A549 (cell line): ENCODE measurements around the gene SPOP. TPM values are rescaled to one million over a fixed set of nuclear protein-coding genes. Genes with fewer than 3 reads are reported as not detected.

Source experiments
- ATAC-seq, 2 experiments: fragments of 200-7000 bp in 1 of 2; fragments of >200 bp in 1 of 2; cut with Nextera tagmentation in 1 of 2; cut with Tn5 transposase in 1 of 2; 3 replicates each; pipeline versions ENCODE4 v1.8.0 to v1.9.1; 2018 to 2020; ENCODE audit warnings: mild to moderate bottlenecking in 1 of 2, moderate library complexity in 1 of 2
- CTCF ChIA-PET: fragments of 300-600 bp; sonication (Branson Sonifier 250); formaldehyde crosslinking; extraction: SDS; loops from one replicate; lab custom pipeline; 2021; ENCODE audit warnings: antibody characterized with exemption, inconsistent platforms; lab: Yijun Ruan, JAX
- POLR2A ChIA-PET: fragments of 350-600 bp; formaldehyde crosslinking; extraction: SDS; loops from one replicate; lab custom pipeline; 2021; ENCODE audit warnings: antibody characterized with exemption, inconsistent platforms; lab: Yijun Ruan, JAX
- DNase-seq, 2 experiments: peaks; one replicate each; pipeline versions ENCODE4 v3.0.0 to v3.0.0-alpha.2; 2011 to 2016; ENCODE audit warnings: low read depth in 1 of 2, low spot score in 1 of 2
- FAIRE-seq: peaks from 2 replicates; lab custom pipeline; 2011; peaks lifted over from hg19 to GRCh38; lab: Jason Lieb, UNC
- H3K27ac ChIP-seq, 2 experiments: fragments of >200 bp; sonication (Bioruptor Twin); formaldehyde crosslinking; 3 replicates each; pipeline ENCODE4 v1.5.1; 2016 to 2017
- H3K4me1 ChIP-seq: fragments of >200 bp; sonication (Bioruptor Twin); formaldehyde crosslinking; 3 replicates; pipeline ENCODE4 v1.6.1; 2016
- H3K4me2 ChIP-seq: fragments of >200 bp; sonication (Bioruptor Twin); formaldehyde crosslinking; 3 replicates; pipeline ENCODE4 v1.6.1; 2016
- H3K4me3 ChIP-seq: fragments of >200 bp; sonication (Bioruptor Twin); formaldehyde crosslinking; 3 replicates; pipeline ENCODE4 v1.5.1; 2016
- H3K9me3 ChIP-seq: fragments of >200 bp; sonication (Bioruptor Twin); formaldehyde crosslinking; 3 replicates; pipeline ENCODE4 v1.6.1; 2016
- ATOH8 ChIP-seq: fragments of 250-450 bp; sonication (Bioruptor Pico); IDR thresholded peaks from 2 replicates; pipeline ENCODE4 v1.5.0; 2020; ENCODE audit warnings: low read depth, mild to moderate bottlenecking, moderate library complexity
- CEBPB ChIP-seq, 2 experiments: fragments of >200 bp in 1 of 2; sonication (Bioruptor Twin) in 1 of 2; formaldehyde crosslinking in 1 of 2; IDR thresholded peaks; 2 replicates each; pipeline ENCODE4 v1.6.1; 2012 to 2016
- CHD4 ChIP-seq: fragments of 200-600 bp; sonication (generic); IDR thresholded peaks from 2 replicates; pipeline ENCODE4 v1.6.1; 2016; ENCODE audit warnings: antibody characterized with exemption, mild to moderate bottlenecking, borderline replicate concordance
- EHF ChIP-seq: fragments of 250-450 bp; sonication (Bioruptor Pico); IDR thresholded peaks from 2 replicates; pipeline ENCODE4 v1.5.0; 2020; ENCODE audit warnings: mild to moderate bottlenecking
- EP300 ChIP-seq, 2 experiments: fragments of >200 bp; sonication (Bioruptor Twin); formaldehyde crosslinking; IDR thresholded peaks; 2 replicates in 1 of 2; 3 replicates in 1 of 2; pipeline ENCODE4 v1.6.1; 2016 to 2017
- ESRRA ChIP-seq: fragments of 150-350 bp; IDR thresholded peaks from 2 replicates; pipeline ENCODE4 v1.6.1; 2014; ENCODE audit warnings: mild to moderate bottlenecking, low read length, borderline replicate concordance
- FOXS1 ChIP-seq: fragments of 250-450 bp; sonication (Bioruptor Pico); IDR thresholded peaks from 2 replicates; pipeline ENCODE4 v1.5.0; 2020; ENCODE audit warnings: mild to moderate bottlenecking, moderate library complexity
- HOXB13 ChIP-seq: fragments of 250-450 bp; sonication (Bioruptor Pico); IDR thresholded peaks from 2 replicates; pipeline ENCODE4 v1.5.0; 2020; ENCODE audit warnings: low read depth, mild to moderate bottlenecking, moderate library complexity
- JUNB ChIP-seq: fragments of >200 bp; sonication (Bioruptor Twin); formaldehyde crosslinking; IDR thresholded peaks from 2 replicates; pipeline ENCODE4 v1.6.1; 2016
- MAX ChIP-seq: IDR thresholded peaks from 2 replicates; pipeline ENCODE4 v1.6.1; 2012
- MYC ChIP-seq: IDR thresholded peaks from 2 replicates; pipeline ENCODE4 v1.6.1; 2012; ENCODE audit warnings: mild to moderate bottlenecking, inconsistent platforms, low read length, improper control_type of control experiment, borderline replicate concordance
- NFE2L2 ChIP-seq: fragments of 150-350 bp; conservative IDR thresholded peaks from 2 replicates; pipeline ENCODE4 v1.6.1; 2014; ENCODE audit warnings: low read length
- RCOR1 ChIP-seq: fragments of 150-350 bp; IDR thresholded peaks from 2 replicates; pipeline ENCODE4 v1.6.1; 2014; ENCODE audit warnings: antibody characterized with exemption, low read length, low read depth
- RNF2 ChIP-seq: fragments of 200-600 bp; sonication (generic); IDR thresholded peaks from 2 replicates; pipeline ENCODE4 v1.6.1; 2016; ENCODE audit warnings: low read depth, mild to moderate bottlenecking, antibody characterized with exemption, moderate library complexity, borderline replicate concordance
- SREBF2 ChIP-seq: fragments of 450-650 bp; IDR thresholded peaks from 2 replicates; pipeline ENCODE4 v1.6.1; 2014; ENCODE audit warnings: mild to moderate bottlenecking, moderate library complexity
- TFCP2L1 ChIP-seq: fragments of 250-450 bp; sonication (Bioruptor Pico); IDR thresholded peaks from 2 replicates; pipeline ENCODE4 v1.5.0; 2021; ENCODE audit warnings: mild to moderate bottlenecking
- TP53 ChIP-seq: fragments of 250-450 bp; sonication (Bioruptor Pico); IDR thresholded peaks from 2 replicates; pipeline ENCODE4 v1.5.0; 2021; ENCODE audit warnings: mild to moderate bottlenecking, moderate library complexity
- ZC3H11A ChIP-seq: fragments of 450-650 bp; IDR thresholded peaks from 2 replicates; pipeline ENCODE4 v1.6.1; 2014; ENCODE audit warnings: antibody characterized with exemption, mild to moderate bottlenecking
- ZNF302 ChIP-seq: fragments of 250-450 bp; sonication (Bioruptor Pico); IDR thresholded peaks from 2 replicates; pipeline ENCODE4 v1.9.0; 2021; ENCODE audit warnings: inconsistent platforms, mild to moderate bottlenecking, moderate library complexity
- ZSCAN20 ChIP-seq: fragments of 250-450 bp; sonication (Bioruptor Pico); IDR thresholded peaks from 2 replicates; pipeline ENCODE4 v1.8.0; 2022; ENCODE audit warnings: mild to moderate bottlenecking, moderate library complexity
- WGBS: methylation state at CpG from one replicate; pipeline ENCODE4 v1.1.6; 2017; ENCODE audit errors: missing lambda C conversion rate; 5-methylcytosine and 5-hydroxymethylcytosine counted together
- polyA plus RNA-seq, 4 experiments: library from polyadenylated mRNA; depleted of rRNA in 3 of 4; stranded (reverse); fragments of >200 nt; fragmentation: RNase III in 1 of 4; extraction: RNeasy Plus Mini Kit Qiagen cat#74134 plus additional on column Dnase treatment in 1 of 4; gene quantifications; 2 replicates in 3 of 4; 3 replicates in 1 of 4; pipeline ENCODE4 v1.2.3, GENCODE V29; 2011 to 2017
- TF ChIP-seq, protein P1 (sequence below): fragments of 450-650 bp; IDR thresholded peaks from 2 replicates; pipeline ENCODE4 v1.6.1; 2014; ENCODE audit warnings: antibody characterized with exemption
- TF ChIP-seq, protein P2 (sequence below): fragments of >200 bp; sonication (Bioruptor Twin); formaldehyde crosslinking; IDR thresholded peaks from 3 replicates; pipeline ENCODE4 v1.5.1; 2016

The SPOP gene
- polyA plus RNA-seq, 2 of the 4 experiments (the other 2 are of a cell fraction), result 49.5 to 57.2 TPM

GRCh38 chr17:49692751-49693150 lies 14.9 kb upstream of the SPOP start:
- no peak for ATAC-seq
- no peak overlapping the region for H3K4me2 ChIP-seq
- 0 out of 3 replicates have a peak, but pooled peaks cover 4% of the 10 kb centered on the region for H3K4me1 ChIP-seq
- no peak for FAIRE-seq
- no peaks in the 10 kb centered on the region for H3K9me3 ChIP-seq
- POLR2A ChIA-PET, result no interaction called here
- TF ChIP-seq MYC, result no peak
- TF ChIP-seq TFCP2L1, result no peak
- TF ChIP-seq, all 56 proteins: peak for 0
- no peak for DNase-seq
- H3K27ac ChIP-seq, result no peak overlapping the region
- H3K4me3 ChIP-seq, result no peak overlapping the region
- CTCF ChIA-PET, result interaction anchor here (0.6 to 49.7 kb wide), 4 partner anchors 26 to 313 kb away, joined by 3 to 2008 read pairs (median 288); partner anchors contain the start of genes DLX3, NXPH3 and SLC35B1
- WGBS, result 70% methylated on average over 4 of the region's 4 CpGs

- Histone ChIP-seq H3K4me3 (no peak overlapping the region), H3K9me3 (no peaks in the 10 kb centered on the region), H3K4me1 (0 out of 3 replicates have a peak, but pooled peaks cover 4% of the 10 kb centered on the region), H3K4me2 (no peak overlapping the region), H3K27ac (no peak overlapping the region)
- CTCF ChIA-PET, result interaction anchor here (1.0 to 49.7 kb wide), 5 partner anchors 8 to 306 kb away, joined by 3 to 2008 read pairs (median 4); partner anchors contain the start of genes NXPH3 and SLC35B1
- 69% methylated on average over 8 of the region's 8 CpGs for WGBS
- DNase-seq, result no peak
- no peak for FAIRE-seq
- no peak; a peak in 1 of 6 replicates for ATAC-seq
- POLR2A ChIA-PET, result no interaction called here
- TF ChIP-seq ZNF302 (CRISPR knock-in tag) (no peak), TP53 (CRISPR knock-in tag) (no peak), NFE2L2 (no peak), FOXS1 (no peak), RNF2 (no peak), EP300 (IDR thresholded peaks at IDR 0.05) (no peak), CHD4 (no peak), HOXB13 (CRISPR knock-in tag) (no peak), ZC3H11A (no peak), CEBPB (IDR thresholded peaks at IDR 0.05) (no peak), ATOH8 (CRISPR knock-in tag) (no peak), EHF (no peak), RCOR1 (no peak), JUNB (no peak), ZSCAN20 (no peak)
- TF ChIP-seq, protein P1, sequence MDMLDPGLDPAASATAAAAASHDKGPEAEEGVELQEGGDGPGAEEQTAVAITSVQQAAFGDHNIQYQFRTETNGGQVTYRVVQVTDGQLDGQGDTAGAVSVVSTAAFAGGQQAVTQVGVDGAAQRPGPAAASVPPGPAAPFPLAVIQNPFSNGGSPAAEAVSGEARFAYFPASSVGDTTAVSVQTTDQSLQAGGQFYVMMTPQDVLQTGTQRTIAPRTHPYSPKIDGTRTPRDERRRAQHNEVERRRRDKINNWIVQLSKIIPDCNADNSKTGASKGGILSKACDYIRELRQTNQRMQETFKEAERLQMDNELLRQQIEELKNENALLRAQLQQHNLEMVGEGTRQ, result no peak
- TF ChIP-seq, protein P2, sequence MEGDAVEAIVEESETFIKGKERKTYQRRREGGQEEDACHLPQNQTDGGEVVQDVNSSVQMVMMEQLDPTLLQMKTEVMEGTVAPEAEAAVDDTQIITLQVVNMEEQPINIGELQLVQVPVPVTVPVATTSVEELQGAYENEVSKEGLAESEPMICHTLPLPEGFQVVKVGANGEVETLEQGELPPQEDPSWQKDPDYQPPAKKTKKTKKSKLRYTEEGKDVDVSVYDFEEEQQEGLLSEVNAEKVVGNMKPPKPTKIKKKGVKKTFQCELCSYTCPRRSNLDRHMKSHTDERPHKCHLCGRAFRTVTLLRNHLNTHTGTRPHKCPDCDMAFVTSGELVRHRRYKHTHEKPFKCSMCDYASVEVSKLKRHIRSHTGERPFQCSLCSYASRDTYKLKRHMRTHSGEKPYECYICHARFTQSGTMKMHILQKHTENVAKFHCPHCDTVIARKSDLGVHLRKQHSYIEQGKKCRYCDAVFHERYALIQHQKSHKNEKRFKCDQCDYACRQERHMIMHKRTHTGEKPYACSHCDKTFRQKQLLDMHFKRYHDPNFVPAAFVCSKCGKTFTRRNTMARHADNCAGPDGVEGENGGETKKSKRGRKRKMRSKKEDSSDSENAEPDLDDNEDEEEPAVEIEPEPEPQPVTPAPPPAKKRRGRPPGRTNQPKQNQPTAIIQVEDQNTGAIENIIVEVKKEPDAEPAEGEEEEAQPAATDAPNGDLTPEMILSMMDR, result no peak
These were observed 13.8 kb upstream of the SPOP start for GRCh38 chr17:49691677-49692191.

DNA sequence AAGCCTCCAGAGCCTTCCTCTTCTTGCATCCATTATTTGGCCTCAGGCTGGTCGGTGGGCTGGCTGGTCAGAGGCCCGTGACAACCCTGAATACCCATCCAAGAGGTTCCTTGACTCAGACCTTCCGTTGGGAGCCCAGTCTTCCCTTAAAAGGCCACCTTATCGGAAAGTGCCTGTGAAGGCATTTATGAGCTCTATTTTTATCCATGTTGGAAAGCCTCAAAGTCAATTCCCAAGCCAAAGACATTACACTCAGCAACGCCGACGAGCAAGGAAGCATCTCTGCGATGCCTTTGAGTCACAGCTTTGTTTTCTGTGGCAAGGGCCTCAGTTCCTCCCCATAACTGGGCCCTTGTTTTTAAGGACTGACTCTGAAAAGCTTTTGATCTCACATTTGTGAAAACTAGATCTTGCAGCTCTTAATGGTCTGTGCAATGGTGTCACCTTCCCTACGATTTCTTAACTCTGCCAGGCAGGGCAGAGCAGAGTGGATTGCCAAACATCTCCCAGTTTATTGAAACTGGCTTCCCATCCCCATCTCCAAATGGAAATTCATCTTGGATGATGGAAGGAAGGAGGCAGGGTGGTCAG lies 13.3 kb upstream of the SPOP start:
- no peak overlapping the region for H3K4me3 ChIP-seq
- H3K4me1 ChIP-seq, result 0 out of 3 replicates have a peak, but pooled peaks cover 4% of the 10 kb centered on the region
- WGBS, result 69% methylated on average over 9 of the region's 9 CpGs
- DNase-seq (no peak), ATAC-seq (no peak), FAIRE-seq (no peak)
- no peak overlapping the region for H3K27ac ChIP-seq
- no peaks in the 10 kb centered on the region for H3K9me3 ChIP-seq
- no peak overlapping the region for H3K4me2 ChIP-seq
- ChIA-PET POLR2A (no interaction called here), CTCF (interaction anchor here (1.0 to 49.7 kb wide), 5 partner anchors 8 to 307 kb away, joined by 3 to 2008 read pairs (median 4); partner anchors contain the start of genes NXPH3 and SLC35B1)
- TF ChIP-seq MAX (no peak), ESRRA (no peak), SREBF2 (no peak), JUNB (no peak), RCOR1 (no peak)
